WTC11 (cell line): ENCODE measurements around the gene MEIS2. TPM values are rescaled to one million over a fixed set of nuclear protein-coding genes. Genes with fewer than 3 reads are reported as not detected.

Experiments used
- ATAC-seq: fragments of 200-7000 bp; cut with Tn5 transposase; 2 replicates; pipeline ENCODE4 v1.10.0; 2021; ENCODE audit warnings: mild to moderate bottlenecking, moderate library complexity
- CTCF ChIA-PET: fragments of 300-600 bp; sonication (Branson Sonifier 250); formaldehyde crosslinking; loops from one replicate; lab custom pipeline; 2021; ENCODE audit warnings: antibody characterized with exemption; lab: Charles Lee
- POLR2A ChIA-PET: fragments of 350-600 bp; sonication (Branson Sonifier 250); formaldehyde crosslinking; loops from one replicate; lab custom pipeline; 2021; ENCODE audit warnings: antibody characterized with exemption; lab: Charles Lee
- DNase-seq: peaks from one replicate; pipeline ENCODE4 v3.0.0; 2021; ENCODE audit warnings: low spot score
- H3K27ac Mint-ChIP-seq: 2 replicates; pipeline ENCODE4 v1.8.0; 2021; ENCODE audit warnings: mixed read lengths
- H3K27me3 Mint-ChIP-seq: 2 replicates; pipeline ENCODE4 v1.8.0; 2021; ENCODE audit warnings: low read depth, mild to moderate bottlenecking, moderate library complexity, mixed read lengths
- H3K36me3 Mint-ChIP-seq: 2 replicates; pipeline ENCODE4 v1.8.0; 2021; ENCODE audit warnings: mixed read lengths
- H3K4me1 Mint-ChIP-seq: 2 replicates; pipeline ENCODE4 v1.8.0; 2022; ENCODE audit warnings: mixed read lengths
- H3K4me3 Mint-ChIP-seq: 2 replicates; pipeline ENCODE4 v1.8.0; 2021; ENCODE audit warnings: mild to moderate bottlenecking, moderate library complexity, mixed read lengths
- H3K9me3 Mint-ChIP-seq: 2 replicates; pipeline ENCODE4 v1.8.0; 2021; ENCODE audit warnings: mixed read lengths
- FOXP1 ChIP-seq: sonication (generic); formaldehyde crosslinking; IDR thresholded peaks from 2 replicates; pipeline ENCODE4 v1.8.0; 2022; ENCODE audit warnings: missing genetic modification reagents, mild to moderate bottlenecking, moderate library complexity, borderline replicate concordance
- GTF2I ChIP-seq: fragments of 250-450 bp; sonication (Bioruptor Pico); conservative IDR thresholded peaks from 2 replicates; pipeline ENCODE4 v1.4.0; 2021; ENCODE audit warnings: mild to moderate bottlenecking
- HMGA2 ChIP-seq: fragments of 250-450 bp; sonication (Bioruptor Pico); IDR thresholded peaks from 2 replicates; pipeline ENCODE4 v1.4.0; 2021; ENCODE audit warnings: mild to moderate bottlenecking, moderate library complexity
- NFYB ChIP-seq: sonication (generic); formaldehyde crosslinking; conservative IDR thresholded peaks from 2 replicates; pipeline ENCODE4 v1.8.0; 2022; ENCODE audit warnings: low read depth, missing genetic modification reagents
- NR1H2 ChIP-seq: sonication (generic); formaldehyde crosslinking; IDR thresholded peaks from 2 replicates; pipeline ENCODE4 v1.9.0; 2021; ENCODE audit warnings: mild to moderate bottlenecking, moderate library complexity, missing genetic modification reagents
- SMAD4 ChIP-seq: sonication (generic); formaldehyde crosslinking; IDR thresholded peaks from 2 replicates; pipeline ENCODE4 v1.8.0; 2022; ENCODE audit warnings: mild to moderate bottlenecking, missing genetic modification reagents
- SOX15 ChIP-seq: fragments of 250-450 bp; sonication (Bioruptor Pico); IDR thresholded peaks from 2 replicates; pipeline ENCODE4 v1.9.0; 2021; ENCODE audit warnings: mild to moderate bottlenecking
- TEAD4 ChIP-seq: sonication (generic); formaldehyde crosslinking; IDR thresholded peaks from 2 replicates; pipeline ENCODE4 v1.8.0; 2022; ENCODE audit warnings: mild to moderate bottlenecking, missing genetic modification reagents
- ZNF219 ChIP-seq: sonication (generic); formaldehyde crosslinking; IDR thresholded peaks from 2 replicates; pipeline ENCODE4 v1.8.0; 2023; ENCODE audit warnings: missing genetic modification reagents, mild to moderate bottlenecking, borderline replicate concordance
- ZNF317 ChIP-seq: sonication (generic); formaldehyde crosslinking; IDR thresholded peaks from 2 replicates; pipeline ENCODE4 v1.8.1; 2023; ENCODE audit warnings: low read depth, mild to moderate bottlenecking, moderate library complexity, missing genetic modification reagents, borderline replicate concordance
- ZNF671 ChIP-seq: fragments of 250-450 bp; sonication (Bioruptor Pico); IDR thresholded peaks from 2 replicates; pipeline ENCODE4 v1.8.0; 2021; ENCODE audit warnings: mild to moderate bottlenecking
- total RNA-seq: library from RNA; stranded (reverse); gene quantifications from 3 replicates; pipeline ENCODE4 v1.2.3, GENCODE V29; 2021
- TF ChIP-seq, protein P1 (sequence below): sonication (generic); formaldehyde crosslinking; IDR thresholded peaks from 2 replicates; pipeline ENCODE4 v1.8.1; 2023; ENCODE audit warnings: mild to moderate bottlenecking, missing genetic modification reagents, borderline replicate concordance
- TF ChIP-seq, protein P2 (sequence below): sonication (generic); formaldehyde crosslinking; IDR thresholded peaks from 2 replicates; pipeline ENCODE4 v1.8.1; 2023; ENCODE audit warnings: mild to moderate bottlenecking, missing genetic modification reagents
- TF ChIP-seq, protein P3 (sequence below): sonication (generic); formaldehyde crosslinking; IDR thresholded peaks from 2 replicates; pipeline ENCODE4 v1.8.1; 2023; ENCODE audit warnings: mild to moderate bottlenecking, missing genetic modification reagents, moderate library complexity
- TF ChIP-seq, protein P4 (sequence below): sonication (generic); formaldehyde crosslinking; IDR thresholded peaks from 2 replicates; pipeline ENCODE4 v1.8.1; 2023; ENCODE audit warnings: mild to moderate bottlenecking, missing genetic modification reagents
- TF ChIP-seq, protein P5 (sequence below): sonication (generic); formaldehyde crosslinking; IDR thresholded peaks from 2 replicates; pipeline ENCODE4 v1.8.1; 2022; ENCODE audit warnings: low read depth, missing genetic modification reagents, borderline replicate concordance
- TF ChIP-seq, protein P6 (sequence below): sonication (generic); formaldehyde crosslinking; IDR thresholded peaks from 2 replicates; pipeline ENCODE4 v1.8.0; 2022; ENCODE audit warnings: mild to moderate bottlenecking, missing genetic modification reagents
- TF ChIP-seq, protein P7 (sequence below): fragments of 250-450 bp; sonication (Bioruptor Pico); IDR thresholded peaks from 2 replicates; pipeline ENCODE4 v1.9.0; 2021; ENCODE audit warnings: mild to moderate bottlenecking

Gene MEIS2
- total RNA-seq, 1 experiment from 2014 or later: 0.57 TPM

DNA sequence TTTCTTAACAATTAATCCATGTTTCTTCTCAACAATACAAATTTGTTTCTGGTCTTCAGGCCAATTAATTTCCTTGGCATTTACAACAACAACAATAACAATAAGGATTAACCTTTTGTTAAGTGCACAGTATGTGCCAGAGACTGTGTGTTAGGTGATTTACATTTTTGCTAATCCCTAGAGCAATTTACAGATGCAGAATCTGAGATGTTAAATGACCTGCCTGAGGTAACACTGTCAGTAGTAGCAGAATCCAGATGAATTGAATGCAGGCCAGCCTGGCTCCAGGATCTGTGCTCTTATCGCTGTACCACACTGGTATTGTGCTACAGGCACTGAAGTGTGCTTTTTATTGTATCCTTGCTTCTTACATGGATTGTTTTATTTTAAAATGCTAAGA is 122.2 kb downstream of the MEIS2 start:
- H3K4me3 Mint-ChIP-seq: no peak overlapping the region
- CTCF ChIA-PET: no interaction called here
- ATAC-seq (no peak), DNase-seq (no peak)
- POLR2A ChIA-PET: no interaction called here
- H3K27me3 Mint-ChIP-seq: no peaks in the 10 kb centered on the region
- TF ChIP-seq HMGA2 (CRISPR knock-in tag) (no peak), SMAD4 (no peak), ZNF671 (CRISPR knock-in tag) (no peak), GTF2I (CRISPR knock-in tag) (no peak)
- TF ChIP-seq, protein P1, sequence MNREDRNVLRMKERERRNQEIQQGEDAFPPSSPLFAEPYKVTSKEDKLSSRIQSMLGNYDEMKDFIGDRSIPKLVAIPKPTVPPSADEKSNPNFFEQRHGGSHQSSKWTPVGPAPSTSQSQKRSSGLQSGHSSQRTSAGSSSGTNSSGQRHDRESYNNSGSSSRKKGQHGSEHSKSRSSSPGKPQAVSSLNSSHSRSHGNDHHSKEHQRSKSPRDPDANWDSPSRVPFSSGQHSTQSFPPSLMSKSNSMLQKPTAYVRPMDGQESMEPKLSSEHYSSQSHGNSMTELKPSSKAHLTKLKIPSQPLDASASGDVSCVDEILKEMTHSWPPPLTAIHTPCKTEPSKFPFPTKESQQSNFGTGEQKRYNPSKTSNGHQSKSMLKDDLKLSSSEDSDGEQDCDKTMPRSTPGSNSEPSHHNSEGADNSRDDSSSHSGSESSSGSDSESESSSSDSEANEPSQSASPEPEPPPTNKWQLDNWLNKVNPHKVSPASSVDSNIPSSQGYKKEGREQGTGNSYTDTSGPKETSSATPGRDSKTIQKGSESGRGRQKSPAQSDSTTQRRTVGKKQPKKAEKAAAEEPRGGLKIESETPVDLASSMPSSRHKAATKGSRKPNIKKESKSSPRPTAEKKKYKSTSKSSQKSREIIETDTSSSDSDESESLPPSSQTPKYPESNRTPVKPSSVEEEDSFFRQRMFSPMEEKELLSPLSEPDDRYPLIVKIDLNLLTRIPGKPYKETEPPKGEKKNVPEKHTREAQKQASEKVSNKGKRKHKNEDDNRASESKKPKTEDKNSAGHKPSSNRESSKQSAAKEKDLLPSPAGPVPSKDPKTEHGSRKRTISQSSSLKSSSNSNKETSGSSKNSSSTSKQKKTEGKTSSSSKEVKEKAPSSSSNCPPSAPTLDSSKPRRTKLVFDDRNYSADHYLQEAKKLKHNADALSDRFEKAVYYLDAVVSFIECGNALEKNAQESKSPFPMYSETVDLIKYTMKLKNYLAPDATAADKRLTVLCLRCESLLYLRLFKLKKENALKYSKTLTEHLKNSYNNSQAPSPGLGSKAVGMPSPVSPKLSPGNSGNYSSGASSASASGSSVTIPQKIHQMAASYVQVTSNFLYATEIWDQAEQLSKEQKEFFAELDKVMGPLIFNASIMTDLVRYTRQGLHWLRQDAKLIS (CRISPR knock-in tag): no peak
- TF ChIP-seq, protein P2, sequence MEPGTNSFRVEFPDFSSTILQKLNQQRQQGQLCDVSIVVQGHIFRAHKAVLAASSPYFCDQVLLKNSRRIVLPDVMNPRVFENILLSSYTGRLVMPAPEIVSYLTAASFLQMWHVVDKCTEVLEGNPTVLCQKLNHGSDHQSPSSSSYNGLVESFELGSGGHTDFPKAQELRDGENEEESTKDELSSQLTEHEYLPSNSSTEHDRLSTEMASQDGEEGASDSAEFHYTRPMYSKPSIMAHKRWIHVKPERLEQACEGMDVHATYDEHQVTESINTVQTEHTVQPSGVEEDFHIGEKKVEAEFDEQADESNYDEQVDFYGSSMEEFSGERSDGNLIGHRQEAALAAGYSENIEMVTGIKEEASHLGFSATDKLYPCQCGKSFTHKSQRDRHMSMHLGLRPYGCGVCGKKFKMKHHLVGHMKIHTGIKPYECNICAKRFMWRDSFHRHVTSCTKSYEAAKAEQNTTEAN (CRISPR knock-in tag): no peak
- H3K36me3 Mint-ChIP-seq: peaks cover 2% of the 10 kb centered on the region
- peaks cover 28% of the 10 kb centered on the region for H3K9me3 Mint-ChIP-seq
- peak overlapping the region; percentile 71; the same call in 1 of the 2 replicates for H3K27ac Mint-ChIP-seq
- peaks cover 7% of the 10 kb centered on the region for H3K4me1 Mint-ChIP-seq

DNA sequence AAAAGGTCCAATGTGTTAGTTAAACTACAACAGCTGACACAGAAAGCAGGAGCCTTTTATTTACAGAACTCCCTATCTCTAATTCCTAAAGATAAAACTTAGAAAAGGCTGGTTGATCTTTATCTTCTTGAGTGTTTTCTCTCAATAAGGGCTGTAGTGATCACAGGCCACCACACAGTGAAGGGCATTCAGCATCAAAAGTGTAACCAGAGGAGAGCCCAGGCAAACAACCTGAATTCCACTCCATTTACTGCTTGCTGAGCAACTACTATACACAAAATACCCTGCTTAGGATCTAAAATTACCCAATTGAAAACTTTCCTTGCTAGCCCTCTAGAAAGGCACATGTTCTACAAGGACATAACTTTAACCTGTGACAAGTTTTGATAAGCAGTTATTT is 122.7 kb downstream of the MEIS2 start:
- Mint-ChIP-seq H3K4me1 (peaks cover 7% of the 10 kb centered on the region), H3K27ac (no peak overlapping the region), H3K4me3 (no peak overlapping the region), H3K27me3 (no peaks in the 10 kb centered on the region), H3K9me3 (peaks cover 23% of the 10 kb centered on the region), H3K36me3 (peaks cover 2% of the 10 kb centered on the region)
- CTCF ChIA-PET: no interaction called here
- TF ChIP-seq, protein P3, sequence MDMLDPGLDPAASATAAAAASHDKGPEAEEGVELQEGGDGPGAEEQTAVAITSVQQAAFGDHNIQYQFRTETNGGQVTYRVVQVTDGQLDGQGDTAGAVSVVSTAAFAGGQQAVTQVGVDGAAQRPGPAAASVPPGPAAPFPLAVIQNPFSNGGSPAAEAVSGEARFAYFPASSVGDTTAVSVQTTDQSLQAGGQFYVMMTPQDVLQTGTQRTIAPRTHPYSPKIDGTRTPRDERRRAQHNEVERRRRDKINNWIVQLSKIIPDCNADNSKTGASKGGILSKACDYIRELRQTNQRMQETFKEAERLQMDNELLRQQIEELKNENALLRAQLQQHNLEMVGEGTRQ: no peak
- no peak for TF ChIP-seq ZNF317
- TF ChIP-seq, protein P4, sequence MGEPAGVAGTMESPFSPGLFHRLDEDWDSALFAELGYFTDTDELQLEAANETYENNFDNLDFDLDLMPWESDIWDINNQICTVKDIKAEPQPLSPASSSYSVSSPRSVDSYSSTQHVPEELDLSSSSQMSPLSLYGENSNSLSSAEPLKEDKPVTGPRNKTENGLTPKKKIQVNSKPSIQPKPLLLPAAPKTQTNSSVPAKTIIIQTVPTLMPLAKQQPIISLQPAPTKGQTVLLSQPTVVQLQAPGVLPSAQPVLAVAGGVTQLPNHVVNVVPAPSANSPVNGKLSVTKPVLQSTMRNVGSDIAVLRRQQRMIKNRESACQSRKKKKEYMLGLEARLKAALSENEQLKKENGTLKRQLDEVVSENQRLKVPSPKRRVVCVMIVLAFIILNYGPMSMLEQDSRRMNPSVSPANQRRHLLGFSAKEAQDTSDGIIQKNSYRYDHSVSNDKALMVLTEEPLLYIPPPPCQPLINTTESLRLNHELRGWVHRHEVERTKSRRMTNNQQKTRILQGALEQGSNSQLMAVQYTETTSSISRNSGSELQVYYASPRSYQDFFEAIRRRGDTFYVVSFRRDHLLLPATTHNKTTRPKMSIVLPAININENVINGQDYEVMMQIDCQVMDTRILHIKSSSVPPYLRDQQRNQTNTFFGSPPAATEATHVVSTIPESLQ: no peak
- TF ChIP-seq, protein P5, sequence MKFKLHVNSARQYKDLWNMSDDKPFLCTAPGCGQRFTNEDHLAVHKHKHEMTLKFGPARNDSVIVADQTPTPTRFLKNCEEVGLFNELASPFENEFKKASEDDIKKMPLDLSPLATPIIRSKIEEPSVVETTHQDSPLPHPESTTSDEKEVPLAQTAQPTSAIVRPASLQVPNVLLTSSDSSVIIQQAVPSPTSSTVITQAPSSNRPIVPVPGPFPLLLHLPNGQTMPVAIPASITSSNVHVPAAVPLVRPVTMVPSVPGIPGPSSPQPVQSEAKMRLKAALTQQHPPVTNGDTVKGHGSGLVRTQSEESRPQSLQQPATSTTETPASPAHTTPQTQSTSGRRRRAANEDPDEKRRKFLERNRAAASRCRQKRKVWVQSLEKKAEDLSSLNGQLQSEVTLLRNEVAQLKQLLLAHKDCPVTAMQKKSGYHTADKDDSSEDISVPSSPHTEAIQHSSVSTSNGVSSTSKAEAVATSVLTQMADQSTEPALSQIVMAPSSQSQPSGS: no peak
- TF ChIP-seq SMAD4: no peak
- no peak for TF ChIP-seq FOXP1 (CRISPR knock-in tag)
- TF ChIP-seq TEAD4: no peak
- POLR2A ChIA-PET: no interaction called here
- DNase-seq (no peak), ATAC-seq (0 out of 2 replicates have a peak, but pooled peaks have one; percentile 26)

DNA sequence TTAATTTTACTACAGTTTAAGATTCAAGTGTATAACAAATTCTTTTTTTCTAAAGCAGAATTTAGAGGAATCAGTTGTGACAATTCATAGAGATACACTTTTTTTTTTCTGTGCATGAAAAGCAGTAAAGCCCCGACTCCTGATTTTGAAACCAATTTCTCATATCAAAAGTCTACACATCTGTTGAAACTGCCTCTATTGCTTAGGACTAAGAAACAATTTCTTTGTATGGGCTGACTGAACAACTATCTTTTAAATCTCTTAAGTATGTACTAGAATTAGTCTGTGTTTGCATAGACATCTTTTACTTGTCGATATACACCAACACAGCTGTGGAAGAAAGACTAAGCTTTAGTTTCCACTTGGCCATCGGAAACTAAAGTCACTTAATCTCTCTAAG is 127.6 kb downstream of the MEIS2 start:
- Mint-ChIP-seq H3K36me3 (no peaks in the 10 kb centered on the region), H3K4me1 (no peaks in the 10 kb centered on the region), H3K4me3 (no peak overlapping the region), H3K27ac (no peak overlapping the region), H3K27me3 (no peaks in the 10 kb centered on the region), H3K9me3 (0 out of 2 replicates have a peak, but pooled peaks cover 3% of the 10 kb centered on the region)
- ChIA-PET POLR2A (interaction anchor here (0.6 kb wide), 1 partner anchor 496 kb away, joined by 4 read pairs; no protein-coding TSS in a partner anchor), CTCF (no interaction called here)
- DNase-seq (no peak), ATAC-seq (no peak)
- TF ChIP-seq, protein P6, sequence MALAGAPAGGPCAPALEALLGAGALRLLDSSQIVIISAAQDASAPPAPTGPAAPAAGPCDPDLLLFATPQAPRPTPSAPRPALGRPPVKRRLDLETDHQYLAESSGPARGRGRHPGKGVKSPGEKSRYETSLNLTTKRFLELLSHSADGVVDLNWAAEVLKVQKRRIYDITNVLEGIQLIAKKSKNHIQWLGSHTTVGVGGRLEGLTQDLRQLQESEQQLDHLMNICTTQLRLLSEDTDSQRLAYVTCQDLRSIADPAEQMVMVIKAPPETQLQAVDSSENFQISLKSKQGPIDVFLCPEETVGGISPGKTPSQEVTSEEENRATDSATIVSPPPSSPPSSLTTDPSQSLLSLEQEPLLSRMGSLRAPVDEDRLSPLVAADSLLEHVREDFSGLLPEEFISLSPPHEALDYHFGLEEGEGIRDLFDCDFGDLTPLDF (CRISPR knock-in tag): no peak
- no peak for TF ChIP-seq SOX15 (CRISPR knock-in tag)
- no peak for TF ChIP-seq NR1H2 (CRISPR knock-in tag)
- no peak for TF ChIP-seq NFYB
- TF ChIP-seq, protein P7, sequence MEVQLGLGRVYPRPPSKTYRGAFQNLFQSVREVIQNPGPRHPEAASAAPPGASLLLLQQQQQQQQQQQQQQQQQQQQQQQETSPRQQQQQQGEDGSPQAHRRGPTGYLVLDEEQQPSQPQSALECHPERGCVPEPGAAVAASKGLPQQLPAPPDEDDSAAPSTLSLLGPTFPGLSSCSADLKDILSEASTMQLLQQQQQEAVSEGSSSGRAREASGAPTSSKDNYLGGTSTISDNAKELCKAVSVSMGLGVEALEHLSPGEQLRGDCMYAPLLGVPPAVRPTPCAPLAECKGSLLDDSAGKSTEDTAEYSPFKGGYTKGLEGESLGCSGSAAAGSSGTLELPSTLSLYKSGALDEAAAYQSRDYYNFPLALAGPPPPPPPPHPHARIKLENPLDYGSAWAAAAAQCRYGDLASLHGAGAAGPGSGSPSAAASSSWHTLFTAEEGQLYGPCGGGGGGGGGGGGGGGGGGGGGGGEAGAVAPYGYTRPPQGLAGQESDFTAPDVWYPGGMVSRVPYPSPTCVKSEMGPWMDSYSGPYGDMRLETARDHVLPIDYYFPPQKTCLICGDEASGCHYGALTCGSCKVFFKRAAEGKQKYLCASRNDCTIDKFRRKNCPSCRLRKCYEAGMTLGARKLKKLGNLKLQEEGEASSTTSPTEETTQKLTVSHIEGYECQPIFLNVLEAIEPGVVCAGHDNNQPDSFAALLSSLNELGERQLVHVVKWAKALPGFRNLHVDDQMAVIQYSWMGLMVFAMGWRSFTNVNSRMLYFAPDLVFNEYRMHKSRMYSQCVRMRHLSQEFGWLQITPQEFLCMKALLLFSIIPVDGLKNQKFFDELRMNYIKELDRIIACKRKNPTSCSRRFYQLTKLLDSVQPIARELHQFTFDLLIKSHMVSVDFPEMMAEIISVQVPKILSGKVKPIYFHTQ (CRISPR knock-in tag): no peak
- TF ChIP-seq ZNF219 (CRISPR knock-in tag): no peak
